Right lobe of liver (tissue), 4 donors: ENCODE measurements around the gene SRSF9.

Experiments used
- CTCF ChIP-seq, 4 donors: fragments of 200-600 bp in 3 of 4; fragments of 450-650 bp in 1 of 4; IDR thresholded peaks; one replicate each; pipeline versions ENCODE4 v1.5.1 to v1.8.0; 2016 to 2022; ENCODE audit warnings: antibody characterized with exemption in 4 of 4, mild to moderate bottlenecking in 2 of 4
- POLR2A ChIP-seq: fragments of 450-650 bp; IDR thresholded peaks from one replicate; pipeline ENCODE4 v1.6.1; 2017; ENCODE audit warnings: antibody characterized with exemption, mild to moderate bottlenecking
- donor health status: DM: no; HTN: no; CAD: no.
- donor health status: DM: no; HTN: no; CAD: no.
- donor health status: DM: no; HTN: yes; CAD: no.

GRCh38 chr12:120447992-120448391, 21.6 kb downstream of the SRSF9 start:
- no peak for TF ChIP-seq CTCF (IDR thresholded peaks at IDR 0.05)
- no peak for TF ChIP-seq POLR2A
